Right ventricle myocardium inferior (tissue), 1 donor: ENCODE data around the gene ATAD3C. TPM values are rescaled to one million over a fixed set of nuclear protein-coding genes. Genes with fewer than 3 reads are reported as not detected.
A peak's percentile ranks its signal among the peaks of the same experiment; 100 is the strongest.
"Not testable (repeated sequence)": the region's sequence is repeated elsewhere in the genome, so short reads cannot be mapped to it uniquely, and the experiment has no call there.

ENCODE experiments used
- ATAC-seq: fragments of 200-7000 bp; cut with Tn5 transposase; one replicate; pipeline ENCODE4 v1.9.1; 2020; ENCODE audit warnings: mild to moderate bottlenecking, moderate library complexity
- DNase-seq: peaks from one replicate; pipeline ENCODE4 v3.0.0; 2021; ENCODE audit errors: missing footprints
- intact Hi-C: fragments of 100-400 bp; cut with DNase I; formaldehyde crosslinking; loops from one replicate; pipeline ENCODE4 v1.11.0; 2022
- total RNA-seq: library from RNA; stranded (reverse); fragmentation: NEBNext Ultra II Directional; extraction: Animal tissue kit (Norgen Biotek cat#: 25700); gene quantifications from one replicate; pipeline ENCODE4 v1.2.1, GENCODE V29; 2021
- donor health status: DM: no; HTN: yes; CAD: no; lungs with severe emphysema.

ATAD3C gene
- total RNA-seq, 1 donor from 2014 or later, result 1.8 TPM

DNA sequence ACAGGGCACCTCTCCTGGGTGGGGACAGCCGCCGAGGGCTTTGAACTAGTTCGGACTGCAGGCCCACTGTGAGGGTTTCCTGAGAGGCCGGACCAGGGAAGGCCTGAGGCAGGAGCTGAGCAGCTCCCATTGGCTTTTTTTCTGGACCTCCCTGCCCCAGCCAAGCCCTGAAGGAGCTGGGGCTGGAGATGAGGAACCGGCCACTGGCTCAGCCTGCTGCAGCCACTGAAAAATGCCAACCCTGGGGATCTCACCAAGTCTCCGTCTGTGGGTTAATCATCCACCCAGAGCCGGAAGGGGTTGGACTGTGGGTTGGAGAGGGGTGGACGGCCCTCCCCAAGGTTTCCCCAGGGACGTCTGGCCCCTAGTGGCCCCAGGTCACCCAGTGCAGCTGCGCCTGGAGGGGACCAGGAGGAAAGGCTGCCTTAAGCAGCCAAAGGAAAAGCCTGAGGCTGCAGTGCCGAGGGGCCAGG is 11.5 kb upstream of the ATAD3C start:
- DNase-seq, result no peak
- intact Hi-C loops, result no loop called here
- ATAC-seq, result no peak

DNA sequence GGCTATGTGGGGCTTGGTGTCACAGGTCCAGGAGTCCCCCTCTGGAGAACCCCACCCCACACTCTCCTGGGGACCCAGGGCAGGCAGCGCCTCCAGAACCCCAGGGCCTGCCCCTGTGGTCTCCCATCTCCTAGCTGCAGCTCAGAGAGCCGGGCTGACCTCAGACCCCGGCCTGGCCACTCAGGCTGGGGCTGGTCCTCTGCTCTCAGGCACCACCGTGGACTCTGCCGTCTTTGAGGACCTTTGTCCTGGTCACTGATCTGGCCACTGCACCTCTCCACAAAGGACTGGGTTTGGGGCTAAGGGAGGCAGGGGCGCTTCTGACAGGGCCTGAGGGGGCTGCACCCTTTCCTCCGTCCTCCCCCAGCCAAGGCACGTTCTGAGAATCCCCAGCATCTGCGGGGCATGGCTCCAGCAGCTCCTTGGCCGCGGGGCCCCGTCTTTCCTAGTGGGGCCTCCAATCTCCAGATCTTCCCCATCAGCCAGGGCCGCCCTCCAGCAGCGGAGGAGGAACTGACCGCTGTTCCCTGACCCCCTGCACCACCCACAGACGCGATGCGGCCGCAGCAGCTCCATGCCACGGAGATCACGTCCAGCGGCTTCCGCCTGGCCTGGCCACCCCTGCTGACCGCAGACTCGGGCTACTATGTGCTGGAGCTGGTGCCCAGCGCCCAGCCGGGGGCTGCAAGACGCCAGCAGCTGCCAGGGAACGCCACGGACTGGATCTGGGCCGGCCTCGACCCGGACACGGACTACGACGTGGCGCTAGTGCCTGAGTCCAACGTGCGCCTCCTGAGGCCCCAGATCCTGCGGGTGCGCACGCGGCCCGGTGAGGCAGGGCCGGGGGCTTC is 10.7 kb upstream of the ATAD3C start:
- intact Hi-C loops, result no loop called here
- ATAC-seq (no peak), DNase-seq (no peak)

DNA sequence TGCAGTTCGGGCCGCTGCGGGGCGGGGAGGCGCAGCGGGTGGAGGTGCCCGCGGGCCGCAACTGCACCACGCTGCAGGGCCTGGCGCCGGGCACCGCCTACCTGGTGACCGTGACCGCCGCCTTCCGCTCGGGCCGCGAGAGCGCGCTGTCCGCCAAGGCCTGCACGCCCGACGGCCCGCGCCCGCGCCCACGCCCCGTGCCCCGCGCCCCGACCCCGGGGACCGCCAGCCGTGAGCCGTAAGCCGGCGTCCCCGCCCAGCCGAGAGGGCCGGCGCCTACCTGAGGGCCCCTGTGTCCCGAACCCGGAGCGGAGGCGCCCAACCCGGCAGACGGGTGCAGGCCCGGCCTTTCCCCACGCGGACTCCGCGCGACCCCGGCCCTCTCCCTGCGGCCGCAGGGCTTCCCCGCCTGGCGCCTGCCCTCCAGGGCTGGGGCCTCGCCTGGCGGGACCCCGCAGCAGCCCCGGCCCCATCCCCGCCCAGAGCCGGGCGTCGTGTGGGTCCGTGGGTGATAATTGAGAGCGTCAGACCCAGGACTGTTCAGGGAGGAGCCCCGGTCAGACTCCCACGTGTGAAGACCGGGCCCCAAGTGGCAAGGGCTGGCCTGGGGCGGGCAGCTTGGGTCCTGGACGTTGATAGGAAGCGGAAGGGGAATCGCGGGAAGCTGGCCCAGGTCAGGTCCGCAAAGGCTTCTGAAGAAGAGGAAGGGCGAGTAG is 9.8 kb upstream of the ATAD3C start:
- ATAC-seq (no peak), DNase-seq (no peak)
- intact Hi-C loops, result loop anchor here (5.0 kb wide), 1 partner anchor 32 kb away; the partner anchor contains the start of gene MRPL20

DNA sequence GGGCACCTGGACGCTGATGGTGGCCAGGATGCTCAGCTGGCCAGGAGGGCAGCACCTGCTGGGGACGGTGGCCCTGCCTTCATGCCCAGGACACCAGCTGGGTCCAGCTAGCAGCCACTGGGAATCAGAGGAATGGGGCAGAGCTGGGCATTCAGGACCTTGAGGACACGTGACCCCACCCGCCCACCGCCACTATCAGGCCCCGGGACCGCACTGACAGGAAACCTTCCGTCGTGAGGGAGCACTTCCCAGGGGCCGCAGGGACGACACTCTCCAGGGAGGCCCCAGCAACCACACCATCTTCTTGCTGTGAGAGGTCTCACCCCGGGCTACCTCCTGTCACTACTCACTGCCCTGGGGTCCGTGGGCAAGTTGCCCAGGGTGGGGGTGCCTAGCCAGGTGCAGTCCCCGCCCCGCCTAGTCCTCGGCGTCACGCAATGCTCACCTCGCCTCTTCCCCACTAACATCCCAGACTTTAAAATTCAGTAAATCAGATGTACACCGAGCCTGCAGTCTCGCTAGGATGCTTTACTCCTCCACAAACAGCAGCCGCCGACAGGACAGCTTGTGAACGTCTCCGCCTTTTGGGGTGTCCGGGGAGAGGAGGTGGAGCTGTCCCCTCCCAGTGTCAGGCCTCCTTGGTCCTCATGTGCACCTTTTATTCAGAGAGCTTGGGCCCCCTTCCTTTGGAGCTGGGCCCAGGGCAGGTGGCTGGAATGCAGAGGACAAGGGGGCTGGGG is 9.1 kb upstream of the ATAD3C start:
- peak; percentile 63 for DNase-seq
- ATAC-seq, result no peak
- intact Hi-C loops, result loop anchor here (5.0 kb wide), 1 partner anchor 33 kb away; the partner anchor contains the start of gene MRPL20

DNA sequence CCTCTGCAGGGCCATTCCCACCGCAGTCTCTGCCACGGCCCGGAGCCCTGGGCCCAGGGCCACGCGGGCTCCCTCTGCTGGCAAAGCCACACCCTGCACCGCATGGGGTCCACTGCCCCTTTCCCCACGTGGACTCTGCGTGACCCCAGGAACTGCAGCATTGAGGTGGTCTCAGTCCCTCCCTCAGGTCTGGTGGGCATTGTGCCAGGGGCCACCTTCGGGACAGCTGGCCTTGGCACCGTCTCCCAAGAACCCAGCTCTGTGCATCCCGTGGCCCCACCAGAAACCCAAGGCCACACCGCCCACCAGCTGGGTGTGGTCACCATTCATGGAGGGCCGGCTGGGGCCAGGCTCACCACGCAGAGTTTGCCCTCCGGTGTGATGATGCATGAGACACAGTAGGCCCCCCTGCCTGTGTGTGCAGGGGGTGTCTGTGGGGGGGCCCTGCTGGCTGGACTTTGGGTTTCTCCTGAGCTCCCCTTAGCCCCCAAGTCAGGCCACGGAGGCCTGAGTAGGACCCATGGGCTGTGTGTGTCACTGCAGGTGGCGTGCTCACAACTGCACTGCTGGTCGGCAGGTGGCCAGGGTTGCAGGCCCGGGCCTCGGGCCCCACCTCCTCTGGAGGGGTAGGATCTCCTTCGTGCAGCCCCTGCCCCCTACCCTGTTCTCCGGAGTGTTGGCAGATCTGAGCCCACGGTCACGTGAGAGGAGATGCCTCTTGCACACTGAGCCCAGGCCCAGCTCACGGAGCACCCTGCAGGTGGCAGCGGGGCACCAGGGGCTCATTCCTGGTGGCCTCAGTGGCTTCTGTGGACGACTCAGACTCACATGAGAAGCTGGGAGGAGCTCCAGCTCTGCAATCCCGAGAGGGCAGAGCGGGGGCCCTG is 8.2 kb upstream of the ATAD3C start:
- intact Hi-C loops, result loop anchor here (5.0 kb wide), 1 partner anchor 34 kb away; the partner anchor contains the start of gene MRPL20
- ATAC-seq (peak; percentile 82), DNase-seq (no peak)

DNA sequence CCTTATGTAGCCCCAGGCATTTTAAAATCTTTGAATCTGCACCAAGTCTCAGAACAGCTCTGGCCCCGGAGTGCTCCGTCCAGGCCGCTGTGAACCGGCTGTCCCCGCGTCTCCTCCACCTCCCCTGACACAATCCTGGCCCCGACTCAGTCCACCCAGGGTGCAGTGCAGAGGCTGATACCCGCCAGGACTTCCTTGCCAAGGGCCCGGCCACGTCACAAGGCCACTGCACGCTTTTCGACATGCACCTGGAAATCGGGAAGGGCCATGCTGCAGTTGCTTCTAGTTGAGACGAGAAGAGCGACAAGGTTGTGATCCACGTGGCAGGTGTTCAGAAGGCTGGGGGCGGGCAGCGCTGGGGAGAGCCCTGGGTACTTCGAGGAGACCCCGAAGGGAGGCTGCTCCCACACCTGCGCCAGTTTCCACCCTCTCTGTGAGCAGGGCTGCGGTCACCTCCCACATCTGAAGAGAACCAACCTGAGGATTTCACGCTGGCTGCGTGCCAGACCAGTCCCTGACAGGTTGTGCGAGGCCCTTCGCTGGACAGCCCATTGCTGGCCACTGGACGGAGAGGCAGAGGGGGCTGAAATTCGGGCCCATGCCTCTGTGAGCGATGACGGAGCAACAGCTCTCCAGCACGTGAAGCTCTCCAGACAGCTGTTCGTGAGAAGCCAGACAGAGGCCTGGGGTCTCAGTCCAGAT is 7.3 kb upstream of the ATAD3C start:
- no peak for ATAC-seq
- no peak for DNase-seq

DNA sequence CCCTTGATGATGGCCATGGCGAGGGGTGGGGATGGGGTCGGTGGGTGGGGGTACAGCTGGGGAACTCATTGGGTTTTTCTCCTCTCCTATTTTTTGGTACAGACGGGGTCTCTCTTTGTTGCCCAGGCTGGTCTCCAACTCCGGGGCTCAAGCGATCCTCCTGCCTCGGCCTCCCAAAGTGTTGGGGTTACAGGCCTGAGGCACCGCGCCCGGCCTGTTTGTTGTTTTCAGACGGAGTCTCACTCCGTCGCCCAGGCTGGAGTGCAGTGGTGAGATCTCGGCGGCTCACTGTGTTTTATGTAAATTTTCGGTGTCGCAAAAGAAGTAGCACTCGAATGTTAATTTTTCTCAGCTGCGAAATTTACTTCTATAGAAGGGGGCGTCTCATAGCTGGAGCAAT is 2.9 kb upstream of the ATAD3C start:
- ATAC-seq, result not testable (repeated sequence)

More for the DNA sequence above, 7.3 kb upstream of the ATAD3C start:
- intact Hi-C loops, result loop anchor here (5.0 kb wide), 1 partner anchor 35 kb away; the partner anchor contains the start of gene MRPL20

DNA sequence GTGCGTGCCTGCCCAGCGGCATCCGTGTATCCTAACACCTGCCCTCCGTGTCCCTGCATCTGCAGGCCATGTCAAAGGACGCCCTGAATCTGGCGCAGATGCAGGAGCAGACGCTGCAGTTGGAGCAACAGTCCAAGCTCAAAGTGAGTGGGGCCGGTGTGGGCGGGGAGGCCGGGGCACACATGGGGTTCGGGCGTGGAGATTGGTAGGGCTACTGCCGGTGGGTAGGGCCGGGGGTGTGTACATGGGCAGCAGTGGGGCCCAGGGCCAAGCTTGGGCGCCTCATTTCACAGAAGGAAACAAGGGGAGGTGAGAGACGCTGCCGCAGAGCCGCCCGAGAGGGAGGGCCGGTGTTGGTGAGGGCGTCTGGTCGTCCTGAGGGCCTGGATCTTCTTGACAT is 1.1 kb downstream of the ATAD3C start:
- DNase-seq, result peak; percentile 40
- intact Hi-C loops, ATAC-seq: not testable (repeated sequence)

More for the DNA sequence above, 2.9 kb upstream of the ATAD3C start:
- intact Hi-C loops, result not testable (repeated sequence)
- DNase-seq, result peak; percentile 52

DNA sequence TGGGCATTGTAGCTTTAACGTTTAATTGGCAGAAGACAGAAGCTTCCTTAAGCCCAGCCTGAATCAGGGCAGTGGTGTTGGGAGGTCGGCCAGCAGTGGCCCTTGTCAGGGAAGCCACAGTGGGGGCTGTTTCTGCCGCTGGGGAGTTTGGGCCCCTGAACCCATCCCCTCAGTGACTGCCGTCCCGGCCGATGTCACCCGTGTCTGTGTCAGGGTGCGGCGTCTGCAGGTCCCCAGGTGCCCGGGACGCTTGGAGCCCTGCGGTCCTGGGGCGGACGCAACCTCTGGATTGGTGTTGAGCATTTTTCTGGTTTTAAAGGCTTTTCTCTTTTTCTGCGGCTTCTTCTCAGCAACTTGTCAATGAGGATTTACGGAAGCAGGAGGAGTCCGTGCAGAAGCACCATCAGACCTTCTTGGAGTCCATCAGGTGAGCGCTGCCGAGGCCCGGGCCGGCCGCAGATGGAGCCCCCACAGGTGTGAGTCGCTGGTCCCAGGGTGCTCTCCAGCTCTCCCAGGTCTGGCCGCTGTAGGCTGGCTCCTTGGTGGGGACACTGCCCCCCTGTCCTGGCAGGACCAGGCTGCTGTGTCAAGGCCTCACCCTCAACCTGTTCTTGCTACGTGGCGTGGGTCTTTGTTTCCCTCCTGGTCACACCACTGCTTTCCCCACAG is 2.3 kb downstream of the ATAD3C start:
- ATAC-seq (no peak), DNase-seq (peak; percentile 58)
- intact Hi-C loops, result no loop called here

DNA sequence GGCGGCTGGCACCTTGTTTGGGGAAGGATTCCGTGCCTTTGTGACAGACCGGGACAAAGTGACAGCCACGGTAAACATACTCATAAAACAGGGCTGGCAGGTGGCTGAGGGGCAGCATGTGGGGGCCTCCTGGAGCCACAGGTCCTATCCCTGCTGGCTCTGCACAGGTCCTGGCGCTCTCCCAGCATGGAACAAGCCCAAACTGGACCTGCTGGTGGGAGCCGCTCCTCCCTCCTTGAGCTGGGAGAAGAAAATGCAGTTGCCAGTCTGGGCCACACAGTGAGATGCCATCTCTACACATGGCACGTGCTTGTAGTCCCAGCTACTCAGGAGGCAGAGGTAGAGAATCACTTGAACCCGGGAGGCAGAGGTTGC is 2.9 kb downstream of the ATAD3C start:
- intact Hi-C loops, ATAC-seq: not testable (repeated sequence)
- peak; percentile 11 for DNase-seq

DNA sequence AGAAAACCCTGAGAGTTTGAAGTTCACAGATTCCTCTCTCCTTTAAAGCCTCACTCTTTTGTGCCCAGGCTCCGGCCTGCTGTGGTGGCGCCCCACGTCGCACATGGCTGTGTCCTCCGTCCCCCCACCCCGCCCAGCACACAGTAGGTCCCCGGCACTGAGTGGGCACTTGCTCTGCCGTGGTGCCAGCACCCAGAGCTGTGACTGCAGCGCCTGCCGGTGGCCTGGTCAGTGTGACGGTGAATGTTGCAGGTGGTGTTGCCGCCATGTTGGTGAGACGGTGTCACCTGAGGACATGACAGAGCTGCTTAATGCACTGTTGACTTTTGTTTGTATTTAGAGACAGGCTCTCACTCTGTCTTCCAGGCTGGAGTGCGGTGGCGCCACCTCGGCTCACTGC is 3.4 kb downstream of the ATAD3C start:
- ATAC-seq, result no peak
- intact Hi-C loops, result no loop called here
- peak; percentile 43 for DNase-seq

DNA sequence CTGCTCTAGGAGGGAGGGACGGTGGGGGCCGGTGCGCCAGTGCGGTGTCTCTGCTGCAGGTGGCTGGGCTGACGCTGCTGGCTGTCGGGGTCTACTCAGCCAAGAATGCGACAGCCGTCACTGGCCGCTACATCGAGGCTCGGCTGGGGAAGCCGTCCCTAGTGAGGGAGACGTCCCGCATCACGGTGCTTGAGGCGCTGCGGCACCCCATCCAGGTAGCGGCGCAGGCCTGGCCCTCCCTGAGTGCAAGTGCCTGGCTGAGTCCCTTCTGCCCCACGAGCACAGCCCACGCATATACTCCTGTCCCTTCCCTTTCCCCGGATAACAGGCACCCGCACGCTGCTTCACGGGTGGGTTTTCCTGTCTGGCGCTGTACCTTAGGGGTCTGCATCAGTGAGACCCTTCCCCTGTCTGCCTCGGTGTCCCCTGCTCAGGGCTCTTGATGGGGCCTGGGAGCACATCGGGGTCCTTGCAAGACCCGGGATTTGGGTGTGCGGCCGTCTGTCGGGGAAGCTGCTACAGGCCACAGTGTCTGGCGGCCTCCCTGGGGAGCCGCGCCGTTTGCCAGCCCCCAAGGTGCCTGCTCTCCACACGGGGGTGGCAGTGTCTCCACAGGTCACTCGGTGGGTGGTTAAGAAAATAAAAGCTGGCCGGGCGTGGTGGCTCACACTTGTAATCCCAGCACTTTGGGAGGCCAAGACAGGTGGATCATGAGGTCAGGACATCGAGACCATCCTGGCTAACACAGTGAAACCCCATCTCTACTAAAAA is 5.0 kb downstream of the ATAD3C start:
- DNase-seq, result peak; percentile 28
- ATAC-seq, intact Hi-C loops: not testable (repeated sequence)

DNA sequence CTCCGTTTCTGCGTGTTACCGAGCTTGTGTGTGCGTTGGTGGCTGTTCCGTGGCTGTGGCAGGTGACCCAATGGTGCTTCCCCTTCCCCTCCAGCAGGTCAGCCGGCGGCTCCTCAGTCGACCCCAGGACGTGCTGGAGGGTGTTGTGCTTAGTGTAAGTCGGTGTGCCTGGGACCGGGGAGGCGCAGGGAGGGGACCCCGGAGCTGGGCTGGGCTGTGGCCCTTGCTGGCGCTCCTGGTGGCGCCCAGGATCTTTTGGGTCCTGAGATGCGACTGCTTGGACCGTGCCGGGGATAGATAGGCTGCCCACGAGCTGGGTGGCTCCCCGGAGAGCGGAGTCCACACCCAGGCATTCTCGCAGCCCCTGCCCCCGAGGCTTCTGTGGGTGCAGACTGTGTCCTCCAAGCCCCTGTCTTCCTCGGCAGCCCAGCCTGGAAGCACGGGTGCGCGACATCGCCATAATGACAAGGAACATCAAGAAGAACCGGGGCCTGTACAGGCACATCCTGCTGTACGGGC is 5.9 kb downstream of the ATAD3C start:
- intact Hi-C loops, result no loop called here
- DNase-seq, result peak; percentile 53
- ATAC-seq, result no peak

DNA sequence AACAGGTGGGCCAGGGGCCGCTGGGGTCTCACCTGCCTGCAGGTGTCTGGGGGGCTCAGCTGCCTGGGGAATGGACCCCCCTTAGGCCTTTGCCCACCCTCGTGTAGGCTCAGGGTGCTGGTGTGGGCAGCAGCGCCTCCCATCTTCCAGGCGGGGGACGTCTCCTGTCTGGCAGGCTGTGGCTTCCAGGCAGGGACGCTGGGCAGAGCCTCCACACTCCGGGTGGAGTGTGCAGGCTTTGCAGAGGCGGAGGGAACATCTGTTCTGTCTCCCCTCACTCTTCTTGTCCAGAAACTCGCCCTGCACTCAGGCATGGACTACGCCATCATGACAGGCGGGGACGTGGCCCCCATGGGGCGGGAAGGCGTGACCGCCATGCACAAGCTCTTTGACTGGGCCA is 6.4 kb downstream of the ATAD3C start:
- DNase-seq, intact Hi-C loops, ATAC-seq: not testable (repeated sequence)

DNA sequence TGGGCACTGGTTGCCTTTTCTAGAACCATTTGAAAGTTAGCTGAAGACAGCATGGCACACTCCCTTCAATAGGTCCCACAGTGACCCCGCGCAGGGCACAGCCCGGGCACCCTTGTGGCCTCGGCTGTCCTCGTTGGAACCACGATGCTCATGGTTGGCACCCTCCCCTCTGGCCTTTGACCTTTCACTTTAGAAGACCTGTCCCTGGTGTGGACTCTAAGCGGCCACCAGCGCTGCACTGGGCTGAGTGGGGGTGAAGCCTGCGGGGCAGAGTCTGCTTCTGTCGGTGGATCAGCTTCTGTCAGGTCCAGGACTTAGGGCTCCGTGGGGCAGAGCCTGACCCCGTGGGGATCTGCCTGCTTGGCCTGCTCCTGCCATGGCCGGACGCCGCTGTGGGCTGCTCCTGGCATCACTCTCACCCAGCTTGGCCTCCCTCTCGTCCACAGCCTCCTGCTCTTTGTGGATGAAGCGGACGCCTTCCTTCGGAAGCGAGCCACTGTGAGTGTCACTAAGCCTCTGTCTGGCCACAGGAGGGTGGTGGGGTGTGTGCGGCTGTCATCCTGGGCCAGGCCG is 7.3 kb downstream of the ATAD3C start:
- ATAC-seq, intact Hi-C loops: not testable (repeated sequence)
- peak; percentile 52 for DNase-seq

DNA sequence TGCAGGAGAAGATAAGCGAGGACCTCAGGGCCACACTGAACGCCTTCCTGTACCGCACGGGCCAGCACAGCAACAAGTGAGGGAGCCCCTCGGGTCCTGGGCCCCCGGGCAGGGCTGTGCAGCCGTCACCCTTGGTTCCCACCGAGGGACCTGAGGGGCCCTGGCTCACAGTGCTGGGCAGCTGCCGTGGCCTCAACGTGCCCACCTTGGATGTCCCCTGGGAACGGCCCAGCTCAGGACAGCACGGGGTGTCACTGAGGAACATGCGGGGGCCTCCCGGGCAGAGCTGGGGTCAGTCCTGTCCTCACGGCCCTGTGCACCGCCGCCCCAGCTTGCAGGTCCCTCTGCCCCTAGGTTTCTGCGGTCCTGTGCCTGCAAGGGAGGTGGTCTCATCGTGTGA is 9.7 kb downstream of the ATAD3C start:
- DNase-seq, intact Hi-C loops, ATAC-seq: not testable (repeated sequence)
